Astrocyte (in vitro differentiated cells and primary cell): ENCODE results near the gene SP140. TPM values are rescaled to one million over a fixed set of nuclear protein-coding genes. Genes with fewer than 3 reads are reported as not detected.
A peak's percentile ranks its signal among the peaks of the same experiment; 100 is the strongest.

Source experiments
- DNase-seq: peaks from one replicate; pipeline ENCODE4 v3.0.0-alpha.2; 2010; ENCODE audit warnings: low read depth
- FAIRE-seq: peaks from 2 replicates; lab custom pipeline; 2011; peaks lifted over from hg19 to GRCh38; lab: Jason Lieb, UNC
- H2AFZ ChIP-seq: 2 replicates; pipeline ENCODE4 v1.6.0; 2012; ENCODE audit warnings: low read depth, low read length, inconsistent platforms
- H3K27ac ChIP-seq: 2 replicates; pipeline ENCODE4 v1.5.1; 2011; ENCODE audit warnings: low read depth, low read length, inconsistent platforms
- H3K27me3 ChIP-seq: 2 replicates; pipeline ENCODE4 v1.6.0; 2011; ENCODE audit warnings: low read length, inconsistent platforms; ENCODE audit not compliant: insufficient read depth
- H3K36me3 ChIP-seq: 2 replicates; pipeline ENCODE4 v1.5.1; 2011; ENCODE audit warnings: low read length, inconsistent platforms; ENCODE audit not compliant: insufficient read depth
- H3K4me1 ChIP-seq: 2 replicates; pipeline ENCODE4 v1.5.1; 2011; ENCODE audit warnings: low read length, inconsistent platforms; ENCODE audit not compliant: insufficient read depth
- H3K4me2 ChIP-seq: 2 replicates; pipeline ENCODE4 v1.6.0; 2012; ENCODE audit warnings: low read length, inconsistent platforms
- H3K4me3 ChIP-seq: 2 replicates; pipeline ENCODE4 v1.5.1; 2011; ENCODE audit warnings: low read depth, mild to moderate bottlenecking, low read length, inconsistent platforms; ENCODE audit not compliant: insufficient read depth
- H3K79me2 ChIP-seq: 2 replicates; pipeline ENCODE4 v1.6.0; 2012; ENCODE audit warnings: mild to moderate bottlenecking, low read length, inconsistent platforms; ENCODE audit not compliant: insufficient read depth
- H3K9ac ChIP-seq: 2 replicates; pipeline ENCODE4 v1.6.0; 2012; ENCODE audit warnings: mild to moderate bottlenecking, low read length, inconsistent platforms
- H3K9me3 ChIP-seq: 2 replicates; pipeline ENCODE4 v1.5.1; 2012; ENCODE audit warnings: low read depth, mild to moderate bottlenecking, low read length, inconsistent platforms; ENCODE audit not compliant: insufficient read depth
- H4K20me1 ChIP-seq: 2 replicates; pipeline ENCODE4 v1.6.0; 2012; ENCODE audit warnings: low read length, inconsistent platforms; ENCODE audit not compliant: insufficient read depth
- H3K27ac Mint-ChIP-seq: one replicate; pipeline ENCODE4 v1.8.0; 2021; ENCODE audit warnings: mild to moderate bottlenecking, mixed read lengths; ENCODE audit not compliant: unreplicated experiment
- H3K27me3 Mint-ChIP-seq: one replicate; pipeline ENCODE4 v1.8.0; 2021; ENCODE audit warnings: low read depth, mixed read lengths; ENCODE audit not compliant: unreplicated experiment
- H3K36me3 Mint-ChIP-seq: one replicate; pipeline ENCODE4 v1.8.0; 2021; ENCODE audit warnings: low read depth, mixed read lengths; ENCODE audit not compliant: unreplicated experiment
- H3K4me1 Mint-ChIP-seq: one replicate; pipeline ENCODE4 v1.8.0; 2021; ENCODE audit warnings: low read depth, mixed read lengths; ENCODE audit not compliant: unreplicated experiment
- H3K4me3 Mint-ChIP-seq: one replicate; pipeline ENCODE4 v1.8.0; 2021; ENCODE audit warnings: mild to moderate bottlenecking, moderate library complexity, mixed read lengths; ENCODE audit not compliant: unreplicated experiment
- H3K9me3 Mint-ChIP-seq: one replicate; pipeline ENCODE4 v1.8.0; 2021; ENCODE audit warnings: mild to moderate bottlenecking, mixed read lengths; ENCODE audit not compliant: unreplicated experiment
- CTCF ChIP-seq: IDR thresholded peaks from 2 replicates; pipeline ENCODE4 v1.5.1; 2011; ENCODE audit warnings: low read depth, mild to moderate bottlenecking, inconsistent platforms, low read length, moderate library complexity; ENCODE audit not compliant: insufficient read depth
- EZH2 ChIP-seq: IDR thresholded peaks from 2 replicates; pipeline ENCODE4 v1.6.1; 2012; ENCODE audit warnings: mild to moderate bottlenecking, low read length, inconsistent platforms; ENCODE audit not compliant: insufficient read depth
- total RNA-seq: library from RNA; stranded (reverse); gene quantifications from 2 replicates; pipeline ENCODE4 v1.2.1, GENCODE V29; 2021

The SP140 gene
- total RNA-seq, 1 donor from 2014 or later: 18.5 TPM

- Mint-ChIP-seq H3K27me3 (peaks cover 3% of the 10 kb centered on the region), H3K4me1 (peaks cover 25% of the 10 kb centered on the region), H3K36me3 (peaks cover 11% of the 10 kb centered on the region), H3K4me3 (peak overlapping the region; percentile 88), H3K27ac (no peak overlapping the region), H3K9me3 (peaks cover 4% of the 10 kb centered on the region)
- no peak overlapping the region for H2AFZ ChIP-seq
- DNase-seq (no peak), FAIRE-seq (no peak)
- peaks cover 29% of the 10 kb centered on the region for H3K79me2 ChIP-seq
- peak overlapping the region; percentile 83 for H3K4me2 ChIP-seq
- no peaks in the 10 kb centered on the region for H4K20me1 ChIP-seq
- no peak overlapping the region for H3K9ac ChIP-seq
- no peaks in the 10 kb centered on the region for H3K36me3 ChIP-seq
- H3K9me3 ChIP-seq: peaks cover 3% of the 10 kb centered on the region
- peaks cover 13% of the 10 kb centered on the region for H3K4me1 ChIP-seq
- no peaks in the 10 kb centered on the region for H3K27me3 ChIP-seq
- TF ChIP-seq EZH2 (no peak), CTCF (no peak)
- H3K4me3 ChIP-seq: peak overlapping the region; percentile 58
- no peak overlapping the region for H3K27ac ChIP-seq
Measured at GRCh38 chr2:230328155-230328458, 102.6 kb downstream of the SP140 start.

- H3K27ac Mint-ChIP-seq: no peak overlapping the region
- no peak for FAIRE-seq
- H3K79me2 ChIP-seq: peaks cover 32% of the 10 kb centered on the region
Measured at GRCh38 chr2:230329946-230330605, 104.5 kb downstream of the SP140 start.

More at GRCh38 chr2:230329946-230330605, 104.5 kb downstream of the SP140 start:
- Mint-ChIP-seq H3K4me1 (peaks cover 23% of the 10 kb centered on the region), H3K36me3 (peaks cover 17% of the 10 kb centered on the region), H3K4me3 (peak overlapping the region; percentile 36), H3K27me3 (no peaks in the 10 kb centered on the region), H3K9me3 (no peaks in the 10 kb centered on the region)
- Histone ChIP-seq H3K4me1 (peaks cover 13% of the 10 kb centered on the region), H4K20me1 (no peaks in the 10 kb centered on the region), H3K9ac (no peak overlapping the region), H3K9me3 (no peaks in the 10 kb centered on the region), H3K4me2 (no peak overlapping the region), H2AFZ (no peak overlapping the region), H3K36me3 (no peaks in the 10 kb centered on the region), H3K27ac (no peak overlapping the region), H3K4me3 (no peak overlapping the region), H3K27me3 (no peaks in the 10 kb centered on the region)
- DNase-seq: no peak
- TF ChIP-seq EZH2: no peak
- no peak for TF ChIP-seq CTCF
